HG03342 (cell line): ENCODE results near the gene UCHL3.

Source experiments
- ATAC-seq: cut with Tn5 transposase; IDR thresholded peaks from one replicate; pipeline ENCODE4 v1.9.1; 2021; ENCODE audit warnings: mild to moderate bottlenecking, moderate library complexity; ENCODE audit not compliant: unreplicated experiment

The UCHL3 gene

DNA sequence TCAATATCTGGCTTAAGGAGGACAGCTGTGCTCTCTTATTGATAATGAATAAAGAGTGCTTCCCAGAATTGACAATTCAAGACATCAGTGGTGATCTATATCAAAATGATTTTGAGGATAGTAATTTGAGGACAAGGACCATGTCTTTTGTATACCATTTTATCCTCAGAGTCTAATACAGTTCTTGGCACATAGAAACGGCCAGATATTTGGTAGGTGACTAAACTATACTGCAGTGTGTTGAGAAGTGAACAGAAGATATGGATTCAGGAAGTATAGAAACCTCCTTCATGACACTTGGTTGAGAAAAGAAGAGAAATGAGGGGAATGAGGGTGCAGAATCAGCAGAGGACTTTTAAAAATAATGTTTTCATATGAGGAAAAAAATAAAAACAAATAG, 70.4 kb downstream of the UCHL3 start:
- ATAC-seq: no peak

DNA sequence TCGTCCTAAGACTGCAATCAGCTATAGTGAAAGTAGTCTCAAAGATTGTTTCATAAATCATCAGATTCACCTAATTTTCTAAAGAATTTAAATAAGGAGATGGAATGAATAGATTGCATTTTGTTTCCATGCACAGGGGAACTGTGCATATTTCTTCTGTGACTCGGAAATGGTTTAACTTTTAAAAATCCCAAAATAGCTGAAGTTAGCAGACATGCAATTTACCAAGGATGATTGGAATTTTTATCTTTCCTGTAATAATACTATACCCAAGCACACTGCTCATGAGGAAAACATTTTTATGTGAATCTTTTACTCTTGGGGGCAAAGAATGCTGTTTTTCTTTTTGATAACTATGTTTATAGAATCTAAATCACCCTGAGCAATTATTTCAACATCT, 71.6 kb downstream of the UCHL3 start:
- ATAC-seq: no peak

DNA sequence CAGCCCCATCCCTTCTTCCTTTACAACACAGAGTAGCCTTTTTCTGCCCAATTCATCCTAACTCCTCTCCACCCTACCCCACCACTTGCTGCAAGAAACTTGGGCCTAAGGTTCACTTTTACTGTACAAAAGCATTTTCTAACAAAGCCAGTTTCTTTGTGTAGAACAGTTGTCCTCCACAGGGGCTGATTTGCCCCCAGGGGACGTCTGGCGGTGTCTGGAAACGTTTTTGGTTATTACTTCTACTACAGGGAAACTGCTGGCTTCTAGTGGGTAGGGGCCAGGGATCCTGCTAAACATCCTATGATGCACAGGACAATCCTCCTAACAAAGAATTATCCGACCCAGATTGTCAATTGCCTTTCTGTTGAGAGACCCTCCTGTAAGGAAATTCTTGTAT, 79.2 kb downstream of the UCHL3 start:
- no peak for ATAC-seq

DNA sequence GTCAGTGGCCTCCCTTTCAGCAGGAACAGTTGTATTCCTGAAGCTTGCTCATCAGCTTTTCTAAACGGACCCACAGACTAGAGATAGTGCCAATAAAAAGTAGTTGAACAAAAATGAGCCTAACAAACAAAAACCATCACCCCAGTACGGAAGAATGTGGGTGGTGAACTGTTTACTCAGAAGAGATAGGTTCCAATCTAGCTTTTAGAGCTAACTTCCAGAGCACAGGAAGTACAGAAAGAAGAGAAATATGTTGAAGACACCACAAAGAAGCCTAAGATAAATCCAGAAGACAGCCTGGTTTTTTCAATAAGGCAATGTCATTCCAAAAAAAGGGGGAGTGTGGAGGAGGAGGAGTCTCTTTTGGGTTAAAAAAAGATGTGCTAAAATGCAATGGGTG, 83.7 kb downstream of the UCHL3 start:
- ATAC-seq: no peak

DNA sequence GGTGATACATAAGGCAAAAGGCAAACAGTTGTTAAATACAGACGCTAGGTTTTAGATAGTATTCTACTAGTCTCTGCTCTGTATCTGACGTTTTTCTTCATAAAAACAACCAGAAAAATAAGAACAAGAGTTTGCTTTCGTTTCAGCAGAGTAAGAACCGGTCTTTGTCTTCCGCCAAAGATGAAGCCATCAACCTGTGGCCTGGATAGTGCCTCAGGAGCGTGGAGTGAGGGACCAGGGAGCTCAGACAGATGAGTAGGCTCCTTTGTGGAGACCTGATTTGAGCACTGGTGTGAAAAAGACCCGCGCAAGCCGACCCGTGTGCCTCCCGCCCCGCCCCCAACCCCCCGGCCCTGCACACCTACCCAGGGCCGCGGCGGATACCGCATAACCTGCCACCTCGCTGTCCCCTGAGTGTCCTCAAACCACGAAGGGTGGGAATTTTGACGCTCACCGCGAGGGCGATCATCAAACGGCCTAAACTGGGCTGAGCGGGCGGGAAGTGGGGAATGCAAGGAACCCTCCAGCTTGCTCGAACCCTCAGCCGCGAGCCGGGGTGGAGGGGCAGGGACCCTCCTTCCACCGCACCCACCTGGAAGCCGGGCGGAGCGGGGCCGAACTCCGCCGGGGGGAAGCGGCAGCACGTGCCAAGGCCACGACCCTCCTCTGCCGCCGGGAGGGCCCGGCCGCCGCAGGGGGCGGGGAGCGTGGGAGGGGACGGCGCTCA, 85.7 kb downstream of the UCHL3 start:
- no peak for ATAC-seq

DNA sequence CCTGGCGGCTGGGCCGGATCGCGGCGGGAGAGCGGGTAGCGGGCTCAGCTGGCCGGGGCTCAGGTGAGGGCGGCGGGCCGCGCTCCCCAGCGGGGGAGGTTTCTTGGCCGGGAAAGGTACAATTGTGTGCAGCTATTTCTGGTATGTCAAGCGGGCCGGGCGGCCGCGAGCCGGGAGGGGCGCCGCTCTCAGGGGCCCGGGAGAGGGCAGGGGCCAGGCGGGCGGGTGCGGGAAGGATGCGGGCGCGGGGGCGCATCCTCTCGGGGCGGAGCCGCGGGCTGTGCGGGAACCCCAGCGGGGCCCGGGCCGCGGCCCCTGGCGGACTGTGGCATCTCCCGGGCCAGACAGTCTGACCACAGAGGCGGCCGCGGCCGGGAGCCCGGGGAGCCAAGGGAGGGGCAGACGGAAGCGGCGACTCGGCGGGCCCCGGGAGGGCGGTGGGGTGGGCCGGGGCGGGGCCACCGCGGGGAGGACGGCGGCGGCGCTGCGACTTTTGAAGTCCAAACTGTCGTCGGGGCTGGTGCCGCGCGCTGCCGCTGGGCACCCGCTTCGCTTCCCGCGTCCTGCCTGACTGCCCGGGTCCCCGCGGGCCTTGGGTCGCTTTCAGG, 86.3 kb downstream of the UCHL3 start, which contains the start of gene LMO7:
LMO7 (plus strand) TSS at position 503 of the 608 bp plus-strand sequence. CDS start 328 bp downstream, outside the sequence.
- peak; percentile 54 for ATAC-seq

DNA sequence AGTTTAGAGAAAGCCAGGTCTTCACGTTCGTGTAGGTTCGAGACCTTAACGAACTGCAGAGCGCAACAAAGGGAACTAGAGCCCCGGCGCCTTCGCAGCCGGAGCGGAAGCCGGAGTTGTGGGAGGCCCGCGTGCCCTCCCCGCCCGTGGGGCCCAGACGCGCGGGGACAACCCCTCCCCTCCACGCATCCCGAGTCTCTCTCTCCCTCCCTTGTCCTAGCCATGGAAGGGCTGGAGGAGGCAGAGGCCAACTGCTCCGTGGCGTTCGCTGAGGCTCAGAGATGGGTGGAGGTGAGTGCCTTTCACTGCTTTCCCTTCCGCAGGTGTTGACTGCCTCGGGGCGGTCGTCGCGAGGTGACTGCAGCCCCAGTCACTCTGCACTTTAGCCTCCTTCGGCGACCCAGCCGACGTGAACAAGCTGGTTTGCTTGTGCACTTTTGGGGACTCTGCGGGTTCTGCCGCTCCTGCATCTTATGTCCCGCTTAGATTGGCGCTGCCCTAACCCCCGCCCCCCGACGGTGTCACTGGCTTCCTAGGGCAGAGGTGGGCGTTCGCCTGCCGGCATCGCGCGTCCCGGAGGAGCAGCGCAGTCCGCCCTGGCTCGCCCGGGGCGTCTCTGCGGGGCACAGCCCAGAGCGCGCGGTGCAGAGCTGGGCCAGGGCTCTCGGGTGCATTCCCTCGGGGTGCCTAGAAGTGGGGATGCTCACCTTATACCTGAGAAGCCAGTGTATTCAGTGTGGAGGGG, 87.0 kb downstream of the UCHL3 start:
- peak; percentile 55 for ATAC-seq

DNA sequence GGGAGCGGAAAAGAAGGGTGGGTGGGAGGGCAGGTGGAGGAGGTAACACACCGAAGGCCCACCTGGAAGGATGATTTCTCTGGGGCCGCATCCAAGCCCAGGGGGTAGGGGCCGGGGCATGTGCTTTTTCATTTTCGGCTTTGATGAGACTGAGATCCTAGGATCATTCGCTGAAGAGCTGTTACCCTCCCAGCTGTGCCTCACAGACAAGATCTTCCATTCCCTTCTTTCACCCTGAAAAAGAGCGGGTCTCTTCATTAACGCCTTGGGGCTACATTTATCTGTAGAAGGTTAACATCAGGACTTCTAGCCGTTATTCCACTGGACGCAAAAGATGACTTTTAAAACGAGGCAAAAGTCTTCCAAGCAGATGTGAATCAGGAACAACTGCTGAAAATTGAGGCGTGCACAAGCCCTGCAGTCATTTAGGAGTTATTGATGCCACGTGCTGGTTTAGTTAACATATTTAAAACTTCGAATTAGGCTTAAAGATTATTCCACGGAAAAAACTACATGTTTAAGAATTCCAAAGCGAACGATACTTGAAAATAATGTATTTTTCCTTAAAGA, 87.7 kb downstream of the UCHL3 start:
- ATAC-seq: no peak

DNA sequence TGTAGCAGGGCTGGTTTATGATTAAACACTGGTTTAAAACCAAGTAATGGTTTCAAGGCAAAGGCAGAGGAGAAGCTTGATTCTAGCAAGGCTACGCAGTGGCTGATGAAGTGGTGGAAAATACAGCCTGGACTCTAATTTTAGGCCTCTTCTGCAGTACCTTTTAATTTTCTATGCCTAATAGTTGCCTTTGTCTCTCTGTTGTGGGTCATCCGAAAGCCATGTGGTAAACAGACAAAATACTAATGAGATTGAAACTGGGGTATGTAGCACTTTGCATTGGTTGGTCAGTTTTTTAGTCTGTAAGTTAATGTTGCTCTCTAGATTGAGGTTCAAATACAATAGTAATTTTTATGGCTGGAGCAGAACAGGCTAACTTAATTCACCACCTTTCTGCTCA, 89.9 kb downstream of the UCHL3 start:
- no peak for ATAC-seq

DNA sequence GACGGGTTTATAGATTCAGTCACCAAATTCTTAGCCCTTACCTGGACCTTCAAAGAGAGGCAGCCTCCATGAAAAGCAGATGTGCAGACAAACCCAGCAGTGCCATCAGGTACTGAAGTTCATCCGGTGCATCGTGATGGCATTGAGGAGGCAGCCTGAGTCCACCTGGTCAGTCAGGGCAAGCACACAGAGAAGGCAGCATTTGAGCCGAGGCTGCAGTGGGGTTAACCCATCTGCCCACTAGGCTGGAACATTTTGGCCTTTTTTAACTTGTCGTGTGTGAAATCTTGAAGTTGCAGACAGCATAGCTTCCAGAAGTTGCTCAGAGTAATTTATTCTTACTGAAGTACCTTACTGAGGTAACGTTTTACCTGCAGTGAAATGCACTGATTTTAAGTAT, 91.4 kb downstream of the UCHL3 start:
- no peak for ATAC-seq

DNA sequence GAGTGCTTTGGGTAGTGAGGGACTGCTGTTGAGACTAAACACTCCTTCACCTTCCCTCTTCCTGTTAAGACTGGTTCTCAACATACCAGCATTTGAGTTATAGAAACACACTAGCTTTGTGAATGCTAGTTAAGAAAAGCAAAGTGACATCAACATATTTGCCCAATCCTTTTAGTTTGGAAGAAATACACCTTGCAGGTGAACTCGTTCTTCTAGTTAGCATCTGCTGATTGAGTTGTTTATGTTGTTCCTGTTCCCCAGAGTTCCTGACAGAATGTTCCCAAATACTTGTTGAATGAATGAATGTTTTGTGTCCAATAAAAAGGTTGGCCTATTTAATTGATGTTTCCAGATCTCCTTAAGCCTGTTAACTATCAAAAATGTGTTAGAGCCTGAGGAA, 93.6 kb downstream of the UCHL3 start:
- no peak for ATAC-seq

DNA sequence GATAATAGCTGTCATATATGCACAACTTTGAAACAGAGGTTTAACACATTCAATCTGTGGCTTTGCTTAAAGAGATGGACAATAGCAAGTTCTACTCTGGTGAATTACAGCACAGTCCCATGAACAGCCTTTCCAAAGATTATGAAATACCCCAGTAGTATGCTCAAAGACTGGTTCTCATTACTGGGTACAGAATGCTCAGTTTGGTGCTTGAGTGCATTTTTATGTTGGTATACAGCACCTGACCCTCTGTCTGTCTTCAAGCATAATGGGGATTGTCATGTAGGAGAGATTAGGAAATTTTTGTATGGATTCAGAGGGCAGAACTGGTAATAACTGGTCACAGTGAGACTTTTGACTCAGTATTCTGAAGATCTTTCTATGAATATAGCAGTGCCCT, 94.1 kb downstream of the UCHL3 start:
- ATAC-seq: no peak

DNA sequence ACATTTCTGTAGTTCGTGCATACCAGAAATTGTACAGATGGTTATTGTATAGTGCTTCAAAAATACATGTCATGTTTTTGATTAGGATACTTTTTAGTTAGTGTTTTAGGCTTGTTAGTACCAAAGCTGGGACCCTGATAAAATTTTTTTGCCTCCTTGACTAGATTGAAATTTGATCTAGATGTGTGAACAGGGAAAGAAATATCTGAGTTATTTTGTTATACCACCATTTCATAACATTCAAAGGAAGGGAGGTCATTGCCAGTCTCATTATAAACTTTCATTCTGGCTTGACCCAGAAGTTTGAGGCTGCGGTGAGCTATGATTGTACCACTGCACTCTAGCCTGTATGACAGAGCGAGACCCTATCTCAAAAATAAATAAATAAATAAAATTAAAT, 95.5 kb downstream of the UCHL3 start:
- no peak for ATAC-seq

DNA sequence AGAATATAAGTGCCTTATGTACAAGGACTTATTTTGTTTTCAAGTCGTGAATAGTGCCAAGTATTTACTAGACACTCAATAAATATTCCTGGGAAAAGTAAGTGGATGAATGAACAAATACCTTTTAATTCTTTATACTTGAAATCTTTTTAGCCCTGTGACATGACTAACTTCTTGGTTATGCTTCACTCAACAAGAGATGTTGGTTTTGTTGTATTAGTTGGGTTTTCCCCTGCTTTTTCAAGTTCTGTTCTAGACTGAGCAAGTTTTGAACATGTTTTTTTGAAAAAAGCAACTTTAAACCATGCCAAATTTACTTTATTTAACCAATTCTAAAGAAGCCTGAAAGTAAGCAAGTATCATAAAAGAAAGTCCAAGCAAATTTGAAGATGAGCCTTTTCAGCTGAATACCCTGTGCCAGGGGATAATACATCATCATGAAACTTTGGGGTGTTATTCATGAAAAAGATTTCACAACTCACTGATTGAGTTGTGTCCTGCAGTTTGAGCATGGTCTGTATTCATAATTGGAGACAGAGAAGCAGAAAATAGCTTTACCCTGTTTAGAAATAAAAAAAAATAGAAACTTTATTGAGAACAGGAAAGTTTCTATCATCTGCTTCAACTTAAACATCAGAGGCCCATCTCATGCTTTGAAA, 97.7 kb downstream of the UCHL3 start:
- ATAC-seq: peak; percentile 76

DNA sequence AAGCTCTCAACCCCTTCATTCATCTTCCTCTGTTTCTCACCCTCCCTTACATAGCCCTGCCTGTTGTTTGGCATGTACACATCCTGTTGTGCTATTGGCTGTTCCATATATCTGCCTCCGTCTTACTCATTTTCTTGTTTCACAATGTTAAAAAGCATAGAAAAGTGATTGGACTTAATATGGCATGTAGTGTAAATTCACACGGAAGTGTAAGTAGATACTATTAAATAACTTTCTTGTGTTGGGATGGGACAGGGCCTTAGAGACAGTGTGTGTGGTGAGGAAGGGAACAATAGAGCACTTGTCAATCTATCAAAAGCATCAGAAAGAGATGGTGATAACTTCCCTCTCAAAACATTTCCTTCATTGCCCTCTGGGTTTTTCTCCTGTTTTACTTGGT, 98.9 kb downstream of the UCHL3 start:
- no peak for ATAC-seq

DNA sequence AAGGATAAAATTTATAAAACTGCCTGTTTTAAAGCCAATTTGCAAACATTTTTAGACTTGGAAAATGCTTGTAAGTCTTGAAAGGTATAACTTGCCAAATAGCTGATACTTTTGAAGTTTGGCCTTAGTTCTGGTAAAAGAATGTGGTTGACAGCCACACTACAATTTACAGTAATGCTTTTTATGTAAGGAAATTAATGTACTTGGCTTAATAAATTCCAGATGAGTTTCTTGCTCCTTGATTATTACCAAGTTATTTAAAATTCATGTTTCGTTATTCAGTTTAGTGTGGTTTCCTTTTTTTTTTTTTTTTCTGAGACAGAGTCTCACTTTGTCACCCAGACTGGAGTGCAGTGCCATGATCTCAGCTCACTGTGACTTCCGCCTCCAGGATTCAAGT, 101.4 kb downstream of the UCHL3 start:
- ATAC-seq: no peak

DNA sequence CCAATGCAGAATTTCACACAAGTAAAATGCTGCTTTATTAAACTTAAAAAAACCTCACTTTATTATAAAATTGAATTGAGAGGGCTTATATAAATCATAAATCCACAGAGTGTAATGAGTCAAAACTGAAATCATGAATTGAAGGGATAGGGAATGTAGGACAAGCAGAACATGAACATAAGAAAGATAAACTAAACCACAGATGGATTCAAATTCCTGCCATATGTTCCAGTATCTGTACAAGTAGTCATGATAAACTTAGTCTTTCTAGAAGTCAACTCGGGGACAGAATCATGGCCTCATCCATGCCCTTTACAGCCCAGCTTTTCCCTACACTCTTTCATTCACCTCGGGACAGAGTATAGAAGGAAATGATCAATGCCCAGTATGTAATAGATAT, 103.1 kb downstream of the UCHL3 start:
- ATAC-seq: no peak
